ENCODE data around the gene HOXB8.

Gene HOXB8

DNA sequence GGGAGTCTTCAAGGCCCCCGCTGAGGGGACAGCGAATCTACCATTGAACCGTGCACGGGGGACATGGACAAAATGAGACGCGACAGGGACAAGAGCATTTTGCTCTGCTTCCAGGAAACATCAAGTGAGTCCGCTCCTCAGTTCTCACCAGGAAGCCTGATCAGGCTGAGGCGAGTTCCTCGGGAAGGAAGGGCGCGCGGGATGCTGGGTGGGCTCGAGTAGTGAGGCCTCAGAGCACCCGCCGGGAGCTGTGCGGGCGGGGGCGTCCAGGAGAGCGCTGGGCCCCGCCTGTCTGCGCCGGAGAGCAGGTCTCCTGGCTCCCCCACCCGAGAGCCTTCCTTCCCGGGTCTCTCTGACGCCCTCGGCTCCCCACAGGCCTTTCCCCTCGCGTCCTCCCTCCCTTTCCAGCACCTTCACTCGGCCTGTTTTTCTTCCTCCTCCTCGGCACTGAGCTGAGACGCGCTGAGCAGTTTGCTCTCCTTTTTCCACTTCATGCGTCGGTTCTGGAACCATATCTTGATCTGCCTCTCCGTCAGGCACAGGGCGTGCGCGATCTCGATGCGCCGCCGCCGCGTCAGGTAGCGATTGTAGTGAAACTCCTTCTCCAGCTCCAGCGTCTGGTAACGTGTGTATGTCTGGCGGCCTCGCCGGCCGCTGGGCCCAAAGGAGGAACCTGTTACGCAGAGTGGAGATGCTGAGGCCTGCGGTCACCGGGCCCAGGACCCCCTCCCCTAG is 18.9 kb downstream of the HOXB8 start:
- no peak for FAIRE-seq

- no peak for FAIRE-seq
Observed at GRCh38 chr17:48595278-48595999, 19.7 kb downstream of the HOXB8 start.

DNA sequence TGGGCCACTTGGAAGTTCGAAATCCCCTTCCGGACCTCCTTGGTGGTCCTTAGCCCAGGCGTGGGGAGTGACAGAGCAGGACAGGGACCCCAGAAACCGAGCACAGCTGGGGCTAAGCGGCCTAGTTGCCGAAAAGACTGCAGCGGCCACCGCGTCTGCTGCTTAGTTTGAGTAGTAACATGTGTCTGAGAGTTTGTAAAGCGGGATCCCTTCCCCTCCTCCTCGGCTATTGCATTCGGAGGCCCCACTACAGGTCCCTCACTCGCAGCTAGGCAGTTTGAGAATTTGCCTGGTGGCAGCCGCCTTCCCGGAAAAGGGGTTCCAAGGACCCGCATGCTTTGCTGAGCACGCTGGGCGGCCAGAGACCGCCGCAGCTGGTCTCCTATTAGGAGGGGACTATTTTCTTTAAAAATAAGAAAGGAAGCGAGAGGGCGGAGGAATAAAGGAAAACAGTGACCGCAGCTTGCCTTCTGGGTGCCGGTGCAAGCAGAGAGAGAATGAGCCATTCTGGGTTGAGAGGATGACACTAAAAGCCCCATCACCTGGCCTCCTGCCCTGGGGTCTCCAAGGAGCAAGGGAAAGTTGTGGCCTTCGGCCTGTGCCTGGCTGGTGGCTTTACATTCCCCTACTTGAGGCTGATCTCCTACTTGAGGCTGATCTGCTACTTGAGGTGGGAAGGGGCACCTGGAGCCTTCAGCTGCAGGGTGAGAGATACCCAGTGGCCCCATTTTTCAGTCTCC is 20.4 kb downstream of the HOXB8 start:
- FAIRE-seq: no peak

DNA sequence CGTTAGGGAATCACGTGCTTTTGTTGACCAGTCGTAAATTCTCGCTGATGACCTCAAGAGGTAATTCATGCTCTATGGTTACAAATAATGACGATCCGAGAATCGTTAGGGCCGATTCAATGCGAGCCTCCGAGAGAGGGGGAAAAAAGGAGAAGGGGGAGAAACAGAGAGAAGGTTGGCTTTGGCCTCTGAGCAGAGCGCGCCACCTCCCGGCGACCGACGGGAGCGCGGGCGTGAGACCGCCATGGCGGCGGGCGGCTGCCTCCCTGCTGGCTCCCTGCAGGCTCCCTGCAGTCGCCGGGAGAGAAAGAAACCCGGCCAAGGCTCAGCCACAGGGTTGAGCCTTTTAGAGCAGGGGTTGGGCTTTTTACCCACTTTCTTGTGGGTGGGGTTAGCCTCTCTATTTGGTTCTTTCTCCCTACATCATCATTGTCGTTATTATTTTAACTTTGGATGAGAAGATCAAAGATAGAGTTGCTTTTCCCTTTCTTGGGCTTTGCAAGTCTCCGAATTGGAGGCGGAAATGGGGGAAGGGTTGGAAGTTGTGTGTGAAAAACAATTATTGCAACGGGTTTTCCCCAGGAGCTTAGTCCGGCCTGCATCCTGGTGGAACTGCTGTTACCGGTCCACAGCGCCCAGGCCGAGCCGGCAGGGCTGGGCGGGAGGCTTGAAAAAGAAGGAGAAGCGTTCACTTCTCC is 21.1 kb downstream of the HOXB8 start:
- peak; percentile 95 for FAIRE-seq

DNA sequence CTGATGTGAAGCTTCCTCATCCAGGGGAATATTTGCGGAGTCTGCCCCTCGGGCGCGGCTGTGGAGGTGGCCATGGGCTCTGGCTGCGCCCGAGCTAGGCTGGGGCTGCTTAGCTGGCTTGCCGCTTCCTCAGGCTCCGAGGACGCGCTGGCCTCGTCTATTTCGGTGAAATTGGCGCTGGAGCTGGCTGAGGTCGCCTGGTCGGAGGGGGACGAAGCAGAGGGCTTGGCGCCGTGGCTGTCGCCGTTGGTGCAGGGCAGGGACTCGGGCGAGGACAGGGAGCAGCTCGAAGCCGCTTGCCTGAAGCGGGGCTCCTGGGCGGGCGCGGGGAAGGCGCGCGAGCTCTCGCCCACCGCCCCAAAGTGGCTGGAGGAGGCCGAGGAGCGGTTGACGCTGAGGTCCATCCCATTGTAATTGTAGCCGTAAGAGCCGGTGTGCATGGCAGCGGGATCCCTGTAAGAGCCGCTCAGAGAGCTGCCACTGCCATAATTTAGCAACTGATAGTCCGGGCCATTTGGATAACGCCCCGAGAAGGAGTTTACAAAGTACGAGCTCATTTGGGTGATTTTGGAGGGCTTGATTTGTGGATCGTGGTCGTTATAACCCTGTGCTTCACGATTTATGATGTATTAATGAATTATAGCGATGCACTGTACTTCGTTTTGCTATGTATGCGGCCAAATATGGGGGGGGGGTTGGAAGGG is 21.8 kb downstream of the HOXB8 start, which contains the start of gene HOXB5:
HOXB5 (minus strand) TSS at position 654 of the 704 bp plus-strand sequence; CDS start at position 557, 97 bp downstream.
- FAIRE-seq: no peak

- FAIRE-seq: no peak
Observed at GRCh38 chr17:48592577-48592976, 22.5 kb downstream of the HOXB8 start.

DNA sequence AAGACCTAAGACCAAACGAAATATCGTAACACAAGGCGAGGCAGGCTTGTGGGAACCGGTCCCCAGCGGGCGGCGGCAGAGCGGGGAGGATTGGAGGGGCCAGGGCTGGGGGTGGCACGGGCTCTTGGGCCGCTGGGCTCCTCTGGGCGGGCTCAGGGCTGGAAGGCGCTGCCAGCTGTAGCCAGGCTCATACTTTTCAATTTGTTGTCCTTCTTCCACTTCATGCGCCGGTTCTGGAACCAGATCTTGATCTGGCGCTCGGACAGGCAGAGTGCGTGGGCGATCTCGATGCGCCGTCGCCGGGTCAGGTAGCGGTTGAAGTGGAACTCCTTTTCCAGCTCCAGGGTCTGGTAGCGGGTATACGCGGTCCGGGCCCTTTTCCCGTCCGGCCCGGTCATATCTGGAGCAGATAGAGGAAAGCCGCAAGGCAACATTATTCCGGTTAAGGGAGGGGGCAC is 23.0 kb downstream of the HOXB8 start:
- no peak for FAIRE-seq

- FAIRE-seq: no peak
Observed at GRCh38 chr17:48591255-48592056, 23.6 kb downstream of the HOXB8 start.

- FAIRE-seq: no peak
Observed at GRCh38 chr17:48590607-48591161, 24.4 kb downstream of the HOXB8 start.

DNA sequence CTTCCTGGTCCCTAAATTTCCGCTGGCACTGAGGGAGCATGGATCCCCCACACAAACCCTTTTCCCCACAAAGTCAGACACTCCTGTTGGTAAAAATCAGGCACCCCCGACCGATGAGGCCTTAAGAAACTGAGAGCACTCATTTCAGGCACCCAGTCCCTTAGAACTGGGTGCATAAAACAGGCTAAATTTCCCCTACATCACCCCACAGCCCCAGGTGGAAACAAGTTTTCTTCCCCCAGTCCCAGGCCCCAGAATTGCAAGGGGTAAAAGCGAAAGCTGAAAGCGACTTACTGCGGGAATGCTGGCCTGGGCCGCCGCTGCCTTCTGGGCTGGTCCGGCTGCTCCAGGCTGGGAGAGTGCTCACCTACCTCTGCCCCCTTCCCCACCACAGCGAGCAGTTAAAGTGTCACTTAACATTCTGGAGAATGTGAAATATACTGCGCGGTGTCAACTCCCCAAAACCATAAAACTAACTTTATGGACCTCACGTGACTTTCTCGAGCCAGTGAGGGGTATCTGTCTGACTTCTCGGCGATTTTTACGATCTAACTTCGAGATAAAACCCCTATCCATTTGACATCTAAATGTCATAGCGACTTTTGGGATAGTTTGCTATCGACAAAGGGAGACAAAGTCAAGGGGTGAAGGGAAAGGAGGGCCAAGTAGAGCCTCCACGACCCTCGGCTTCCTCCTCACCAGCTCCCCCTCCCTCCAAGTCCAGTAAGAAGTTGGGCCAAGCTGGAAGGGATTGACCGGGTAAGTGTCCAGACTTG is 25.1 kb downstream of the HOXB8 start, which contains the start of gene HOXB3:
HOXB3 (minus strand) TSS at position 411 of the 776 bp plus-strand sequence. CDS start 37,767 bp downstream, outside the sequence.
- FAIRE-seq: peak; percentile 97

- no peak for FAIRE-seq
Observed at GRCh38 chr17:48589060-48589830, 25.8 kb downstream of the HOXB8 start.

DNA sequence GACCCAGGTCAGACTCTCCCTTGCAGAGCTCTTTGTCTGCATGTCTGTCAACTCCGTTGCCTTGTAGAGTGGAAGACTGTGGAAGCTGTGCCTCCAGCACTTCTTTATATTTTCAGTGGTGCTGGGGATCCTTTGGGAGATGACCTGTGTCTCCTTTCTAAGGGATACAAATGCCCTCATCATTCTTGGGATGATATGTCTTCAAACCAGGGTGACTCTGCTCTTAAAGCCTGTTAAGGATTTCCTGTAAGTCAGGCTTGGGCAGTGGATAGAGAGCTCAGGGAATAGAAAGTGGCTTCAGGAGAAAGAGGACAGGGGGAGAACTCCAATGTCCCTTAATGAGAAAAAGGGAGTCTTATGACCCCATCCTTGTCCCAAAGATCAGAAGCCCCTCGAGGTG is 26.6 kb downstream of the HOXB8 start:
- no peak for FAIRE-seq

- FAIRE-seq: no peak
Observed at GRCh38 chr17:48588074-48588415, 27.0 kb downstream of the HOXB8 start.

DNA sequence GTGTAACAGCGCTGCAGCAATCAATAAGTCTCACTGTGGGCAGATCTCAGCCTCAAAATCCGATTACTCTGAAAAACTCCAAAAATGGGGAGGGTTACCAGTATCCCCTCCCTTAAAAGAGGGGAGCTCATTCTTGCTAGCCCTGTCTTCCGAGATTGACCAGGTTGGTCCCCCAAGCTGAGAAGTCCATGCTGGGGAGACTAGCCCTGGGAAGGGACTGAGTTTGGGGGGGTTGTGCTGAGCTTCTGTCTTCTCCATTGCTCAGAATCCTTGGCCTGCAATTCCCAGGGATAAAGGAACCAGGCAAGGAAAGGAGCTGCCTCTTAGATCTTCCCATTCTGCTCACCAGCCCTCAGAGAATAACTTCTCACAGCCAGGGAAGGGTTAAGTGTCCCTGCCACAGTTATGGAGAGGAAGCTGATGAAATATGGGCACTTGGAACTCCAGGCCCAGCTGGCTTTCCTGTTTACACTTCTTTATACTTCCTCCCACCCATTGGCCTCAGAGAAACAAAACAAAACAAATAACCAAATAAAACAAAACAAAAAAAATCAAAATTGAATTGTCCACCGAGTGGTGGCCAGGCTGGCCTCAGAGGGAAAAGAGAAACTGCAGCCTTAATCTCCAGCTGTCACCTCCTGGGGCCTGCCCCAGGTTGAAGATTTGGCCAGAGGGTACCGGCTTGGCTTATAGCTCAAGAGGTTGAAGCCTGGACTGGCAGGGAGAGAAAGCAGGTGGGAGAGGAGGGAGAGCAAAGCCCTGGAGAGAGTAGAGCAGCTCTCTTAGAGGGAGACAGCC is 27.6 kb downstream of the HOXB8 start:
- FAIRE-seq: peak; percentile 64

GRCh38 chr17:48586355-48587258 is 28.5 kb downstream of the HOXB8 start:
- FAIRE-seq: no peak

DNA sequence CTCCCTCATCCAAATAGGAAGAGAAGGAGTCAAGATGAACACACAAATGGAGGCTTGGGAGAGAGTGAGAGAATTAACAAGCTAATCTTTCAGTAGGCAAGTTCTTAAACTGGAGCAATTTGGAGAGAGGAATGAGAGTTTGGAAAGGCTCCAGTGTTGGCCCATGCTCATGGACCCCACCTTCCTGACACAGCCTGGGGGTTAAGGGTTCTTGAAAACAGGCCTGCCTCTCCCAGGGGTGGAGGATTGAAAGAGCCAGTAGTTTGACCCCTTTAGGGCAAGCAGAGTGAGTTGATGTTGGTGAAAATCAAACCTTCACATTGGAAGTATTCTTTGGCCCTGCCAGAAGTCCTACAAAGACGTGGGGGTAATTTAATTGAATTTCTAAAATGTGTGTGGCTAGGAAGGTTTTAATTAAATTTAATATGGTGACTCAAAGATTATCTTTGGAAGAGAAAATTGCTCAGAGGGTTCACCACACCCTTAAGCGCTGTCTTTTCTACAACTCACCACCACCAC is 30.8 kb downstream of the HOXB8 start:
- no peak for FAIRE-seq

DNA sequence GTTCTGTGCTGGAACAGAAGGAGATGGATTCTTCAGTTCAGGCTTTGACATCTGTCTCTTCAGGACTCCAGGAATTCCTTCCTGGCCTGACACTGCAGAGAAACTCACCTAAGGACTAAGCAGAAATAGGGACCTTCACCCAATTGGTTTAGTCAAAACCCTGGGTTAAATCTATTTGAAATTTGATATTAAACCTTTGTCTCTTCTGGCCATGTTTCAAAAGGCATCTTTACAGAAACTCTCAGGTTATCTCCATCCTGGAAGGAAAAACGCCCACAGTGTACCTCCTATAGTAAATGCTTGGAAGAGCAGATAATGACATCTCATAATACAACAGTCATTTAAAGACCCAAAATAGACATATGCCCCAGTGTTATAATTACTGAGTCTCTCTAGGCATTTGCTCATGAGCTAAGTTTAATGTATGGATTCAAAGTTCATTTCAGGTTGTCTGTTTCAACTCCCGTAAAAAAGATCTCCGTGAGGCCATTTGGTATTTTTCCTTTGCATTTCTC is 31.3 kb downstream of the HOXB8 start:
- peak; percentile 46 for FAIRE-seq
